Activated naive CD8-positive, alpha-beta T cell treated with anti-CD3 and anti-CD28 coated beads, Interleukin-2, amount 10 ng/mL, durations not matched to agents 7 days and 5 days (primary cell): ENCODE results near the gene TMEM17. TPM values are rescaled to one million over a fixed set of nuclear protein-coding genes. Genes with fewer than 3 reads are reported as not detected.
A peak's percentile ranks its signal among the peaks of the same experiment; 100 is the strongest.
"Not testable (repeated sequence)": the region's sequence is repeated elsewhere in the genome, so short reads cannot be mapped to it uniquely, and the experiment has no call there.

Source experiments
- ATAC-seq: fragments of 150-1000 bp; cut with Tn5 transposase; one replicate; pipeline ENCODE4 v1.10.0; 2021; ENCODE audit warnings: low read depth, moderate library complexity
- POLR2A ChIA-PET: fragments of 350-600 bp; sonication (Branson Sonifier 250); formaldehyde crosslinking; loops from one replicate; lab custom pipeline; 2021; ENCODE audit warnings: antibody characterized with exemption; lab: Charles Lee
- DNase-seq: peaks from one replicate; pipeline ENCODE4 v3.0.0; 2021
- H3K27ac Mint-ChIP-seq: one replicate; pipeline ENCODE4 v1.8.0; 2022; ENCODE audit warnings: mild to moderate bottlenecking, mixed read lengths
- H3K27me3 Mint-ChIP-seq: one replicate; pipeline ENCODE4 v1.8.0; 2022; ENCODE audit warnings: mild to moderate bottlenecking, moderate library complexity, mixed read lengths
- H3K36me3 Mint-ChIP-seq: one replicate; pipeline ENCODE4 v1.8.0; 2021; ENCODE audit warnings: mild to moderate bottlenecking, mixed read lengths
- H3K4me1 Mint-ChIP-seq: one replicate; pipeline ENCODE4 v1.8.0; 2021; ENCODE audit warnings: mixed read lengths
- H3K4me3 Mint-ChIP-seq: one replicate; pipeline ENCODE4 v1.8.0; 2022; ENCODE audit warnings: mild to moderate bottlenecking, moderate library complexity, mixed read lengths
- H3K9me3 Mint-ChIP-seq: one replicate; pipeline ENCODE4 v1.8.0; 2021; ENCODE audit warnings: mixed read lengths
- total RNA-seq, 2 experiments: library from RNA; stranded (reverse); gene quantifications; one replicate each; pipeline ENCODE4 v1.2.3, GENCODE V29; 2021

TMEM17 gene
- not detected for total RNA-seq

- Mint-ChIP-seq H3K27ac (no peak within 1 kb of the TSS), H3K27me3 (peaks cover 39% of the 10 kb centered on the region), H3K36me3 (no peaks in the 10 kb centered on the region), H3K9me3 (no peaks in the 10 kb centered on the region), H3K4me3 (peak within 1 kb of the TSS; percentile 80), H3K4me1 (peaks cover 7% of the 10 kb centered on the region)
- ATAC-seq = peak; percentile 76
- POLR2A ChIA-PET = no interaction called here
- peak; percentile 52 for DNase-seq
Observed at GRCh38 chr2:62505750-62506420, at the start of gene TMEM17. Gene TMEM17 (minus strand): TSS chr2:62506195. CDS start chr2:62506129, 66 bp downstream.

- H3K4me1 Mint-ChIP-seq = no peaks in the 10 kb centered on the region
- no peaks in the 10 kb centered on the region for H3K36me3 Mint-ChIP-seq
- DNase-seq (no peak), ATAC-seq (no peak)
- H3K27ac Mint-ChIP-seq = no peak overlapping the region
- no peak overlapping the region for H3K4me3 Mint-ChIP-seq
- POLR2A ChIA-PET = no interaction called here
- peaks cover 19% of the 10 kb centered on the region for H3K27me3 Mint-ChIP-seq
- H3K9me3 Mint-ChIP-seq = peaks cover 4% of the 10 kb centered on the region
Observed at GRCh38 chr2:62554440-62554839, 48.4 kb upstream of the TMEM17 start.

- H3K36me3 Mint-ChIP-seq = no peaks in the 10 kb centered on the region
- no peak for DNase-seq
- no peak overlapping the region for H3K27ac Mint-ChIP-seq
- no peak overlapping the region for H3K4me3 Mint-ChIP-seq
- POLR2A ChIA-PET = no interaction called here
- peaks cover 6% of the 10 kb centered on the region for H3K27me3 Mint-ChIP-seq
- H3K9me3 Mint-ChIP-seq = no peaks in the 10 kb centered on the region
- no peaks in the 10 kb centered on the region for H3K4me1 Mint-ChIP-seq
- ATAC-seq = no peak
Observed at GRCh38 chr2:62550461-62550860, 44.5 kb upstream of the TMEM17 start.

- Mint-ChIP-seq H3K27me3 (no peaks in the 10 kb centered on the region), H3K36me3 (no peaks in the 10 kb centered on the region), H3K4me1 (no peaks in the 10 kb centered on the region), H3K4me3 (no peak overlapping the region), H3K27ac (no peak overlapping the region), H3K9me3 (no peaks in the 10 kb centered on the region)
- ATAC-seq (no peak), DNase-seq (no peak)
- POLR2A ChIA-PET = no interaction called here
Observed at GRCh38 chr2:62547854-62548253, 41.9 kb upstream of the TMEM17 start.

- H3K36me3 Mint-ChIP-seq = no peaks in the 10 kb centered on the region
- DNase-seq (no peak), ATAC-seq (no peak)
- H3K4me1 Mint-ChIP-seq = no peaks in the 10 kb centered on the region
- no peak overlapping the region for H3K4me3 Mint-ChIP-seq
- H3K9me3 Mint-ChIP-seq = no peaks in the 10 kb centered on the region
- H3K27ac Mint-ChIP-seq = no peak overlapping the region
- POLR2A ChIA-PET = no interaction called here
- H3K27me3 Mint-ChIP-seq = peaks cover 5% of the 10 kb centered on the region
Observed at GRCh38 chr2:62545261-62545660, 39.3 kb upstream of the TMEM17 start.

- Mint-ChIP-seq H3K27me3 (peaks cover 5% of the 10 kb centered on the region), H3K27ac (no peak overlapping the region), H3K4me3 (no peak overlapping the region), H3K9me3 (no peaks in the 10 kb centered on the region), H3K4me1 (no peaks in the 10 kb centered on the region), H3K36me3 (no peaks in the 10 kb centered on the region)
- POLR2A ChIA-PET = no interaction called here
- DNase-seq (no peak), ATAC-seq (no peak)
Observed at GRCh38 chr2:62540408-62541168, 34.6 kb upstream of the TMEM17 start.

GRCh38 chr2:62539606-62540407, 33.8 kb upstream of the TMEM17 start:
- DNase-seq = no peak
- Mint-ChIP-seq H3K4me1 (no peaks in the 10 kb centered on the region), H3K27ac (no peak overlapping the region), H3K27me3 (peaks cover 5% of the 10 kb centered on the region), H3K4me3 (no peak overlapping the region), H3K9me3 (peaks cover under 1% of the 10 kb centered on the region), H3K36me3 (no peaks in the 10 kb centered on the region)
- POLR2A ChIA-PET = no interaction called here
- no peak for ATAC-seq

GRCh38 chr2:62538756-62539155, 32.8 kb upstream of the TMEM17 start:
- Mint-ChIP-seq H3K9me3 (peaks cover 2% of the 10 kb centered on the region), H3K4me1 (no peaks in the 10 kb centered on the region), H3K27me3 (peaks cover 7% of the 10 kb centered on the region), H3K27ac (no peak overlapping the region), H3K36me3 (no peaks in the 10 kb centered on the region), H3K4me3 (no peak overlapping the region)
- POLR2A ChIA-PET = interaction anchor here (0.6 kb wide), 1 partner anchor 17 kb away, joined by 3 read pairs; no protein-coding TSS in a partner anchor
- ATAC-seq (no peak), DNase-seq (no peak)

- Mint-ChIP-seq H3K9me3 (peaks cover 3% of the 10 kb centered on the region), H3K27me3 (peaks cover 7% of the 10 kb centered on the region), H3K4me3 (no peak overlapping the region), H3K4me1 (no peaks in the 10 kb centered on the region), H3K27ac (no peak overlapping the region), H3K36me3 (no peaks in the 10 kb centered on the region)
- no peak for DNase-seq
- no peak for ATAC-seq
- POLR2A ChIA-PET = interaction anchor here (0.6 kb wide), 1 partner anchor 17 kb away, joined by 3 read pairs; no protein-coding TSS in a partner anchor
Observed at GRCh38 chr2:62537814-62538213, 31.8 kb upstream of the TMEM17 start.

- POLR2A ChIA-PET = no interaction called here
Observed at GRCh38 chr2:62536873-62537547, 31.0 kb upstream of the TMEM17 start.

GRCh38 chr2:62535521-62535920, 29.5 kb upstream of the TMEM17 start:
- H3K4me3 Mint-ChIP-seq, H3K27ac Mint-ChIP-seq, POLR2A ChIA-PET, ATAC-seq, H3K27me3 Mint-ChIP-seq, DNase-seq, H3K4me1 Mint-ChIP-seq, H3K9me3 Mint-ChIP-seq, H3K36me3 Mint-ChIP-seq: not testable (repeated sequence)

More at GRCh38 chr2:62536873-62537547, 31.0 kb upstream of the TMEM17 start:
- H3K27me3 Mint-ChIP-seq = peaks cover 3% of the 10 kb centered on the region
- H3K27ac Mint-ChIP-seq = no peak overlapping the region
- H3K36me3 Mint-ChIP-seq = no peaks in the 10 kb centered on the region
- no peak for ATAC-seq
- no peak overlapping the region for H3K4me3 Mint-ChIP-seq
- H3K4me1 Mint-ChIP-seq = no peaks in the 10 kb centered on the region
- no peak for DNase-seq
- H3K9me3 Mint-ChIP-seq = peaks cover 5% of the 10 kb centered on the region

GRCh38 chr2:62531594-62531993, 25.6 kb upstream of the TMEM17 start:
- DNase-seq (no peak), ATAC-seq (no peak)
- Mint-ChIP-seq H3K9me3 (peaks cover 5% of the 10 kb centered on the region), H3K4me3 (no peak overlapping the region), H3K27ac (no peak overlapping the region), H3K4me1 (no peaks in the 10 kb centered on the region), H3K27me3 (peaks cover 7% of the 10 kb centered on the region), H3K36me3 (no peaks in the 10 kb centered on the region)
- POLR2A ChIA-PET = no interaction called here

- DNase-seq (no peak), ATAC-seq (no peak)
- no peak overlapping the region for H3K27ac Mint-ChIP-seq
- peaks cover 3% of the 10 kb centered on the region for H3K9me3 Mint-ChIP-seq
- POLR2A ChIA-PET = no interaction called here
- H3K4me1 Mint-ChIP-seq = no peaks in the 10 kb centered on the region
- H3K36me3 Mint-ChIP-seq = no peaks in the 10 kb centered on the region
- H3K4me3 Mint-ChIP-seq = no peak overlapping the region
- peaks cover 8% of the 10 kb centered on the region for H3K27me3 Mint-ChIP-seq
Observed at GRCh38 chr2:62529758-62530157, 23.8 kb upstream of the TMEM17 start.
